SK-N-SH treated with all-trans-retinoic acid at 6 μM for 48 hours (cell line): ENCODE measurements around the gene SAMD4A.

Source experiments
- CSDC2 ChIP-seq: fragments of 250-450 bp; sonication (Bioruptor Pico); IDR thresholded peaks from 2 replicates; pipeline ENCODE4 v1.5.0; 2020; ENCODE audit warnings: mild to moderate bottlenecking, moderate library complexity
- ZC3H10 ChIP-seq: fragments of 250-450 bp; sonication (Bioruptor Pico); IDR thresholded peaks from 2 replicates; pipeline ENCODE4 v1.5.1; 2021; ENCODE audit warnings: mild to moderate bottlenecking, moderate library complexity
- TF ChIP-seq, protein P1 (sequence below): fragments of 250-450 bp; sonication (Bioruptor Pico); IDR thresholded peaks from 2 replicates; pipeline ENCODE4 v1.5.1; 2021; ENCODE audit warnings: mild to moderate bottlenecking, moderate library complexity
- TF ChIP-seq, protein P2 (sequence below): fragments of 250-450 bp; sonication (Bioruptor Pico); IDR thresholded peaks from 2 replicates; pipeline ENCODE4 v1.8.0; 2020; ENCODE audit warnings: mild to moderate bottlenecking, moderate library complexity, borderline replicate concordance
- TF ChIP-seq, protein P3 (sequence below): fragments of 250-450 bp; sonication (Bioruptor Pico); IDR thresholded peaks from 2 replicates; pipeline ENCODE4 v1.5.1; 2020; ENCODE audit warnings: low read depth, mild to moderate bottlenecking, moderate library complexity

- TF ChIP-seq CSDC2 (CRISPR knock-in tag) (no peak), ZC3H10 (CRISPR knock-in tag) (no peak)
- TF ChIP-seq, protein P1, sequence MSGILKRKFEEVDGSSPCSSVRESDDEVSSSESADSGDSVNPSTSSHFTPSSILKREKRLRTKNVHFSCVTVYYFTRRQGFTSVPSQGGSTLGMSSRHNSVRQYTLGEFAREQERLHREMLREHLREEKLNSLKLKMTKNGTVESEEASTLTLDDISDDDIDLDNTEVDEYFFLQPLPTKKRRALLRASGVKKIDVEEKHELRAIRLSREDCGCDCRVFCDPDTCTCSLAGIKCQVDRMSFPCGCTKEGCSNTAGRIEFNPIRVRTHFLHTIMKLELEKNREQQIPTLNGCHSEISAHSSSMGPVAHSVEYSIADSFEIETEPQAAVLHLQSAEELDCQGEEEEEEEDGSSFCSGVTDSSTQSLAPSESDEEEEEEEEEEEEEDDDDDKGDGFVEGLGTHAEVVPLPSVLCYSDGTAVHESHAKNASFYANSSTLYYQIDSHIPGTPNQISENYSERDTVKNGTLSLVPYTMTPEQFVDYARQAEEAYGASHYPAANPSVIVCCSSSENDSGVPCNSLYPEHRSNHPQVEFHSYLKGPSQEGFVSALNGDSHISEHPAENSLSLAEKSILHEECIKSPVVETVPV (CRISPR knock-in tag): no peak
- TF ChIP-seq, protein P2, sequence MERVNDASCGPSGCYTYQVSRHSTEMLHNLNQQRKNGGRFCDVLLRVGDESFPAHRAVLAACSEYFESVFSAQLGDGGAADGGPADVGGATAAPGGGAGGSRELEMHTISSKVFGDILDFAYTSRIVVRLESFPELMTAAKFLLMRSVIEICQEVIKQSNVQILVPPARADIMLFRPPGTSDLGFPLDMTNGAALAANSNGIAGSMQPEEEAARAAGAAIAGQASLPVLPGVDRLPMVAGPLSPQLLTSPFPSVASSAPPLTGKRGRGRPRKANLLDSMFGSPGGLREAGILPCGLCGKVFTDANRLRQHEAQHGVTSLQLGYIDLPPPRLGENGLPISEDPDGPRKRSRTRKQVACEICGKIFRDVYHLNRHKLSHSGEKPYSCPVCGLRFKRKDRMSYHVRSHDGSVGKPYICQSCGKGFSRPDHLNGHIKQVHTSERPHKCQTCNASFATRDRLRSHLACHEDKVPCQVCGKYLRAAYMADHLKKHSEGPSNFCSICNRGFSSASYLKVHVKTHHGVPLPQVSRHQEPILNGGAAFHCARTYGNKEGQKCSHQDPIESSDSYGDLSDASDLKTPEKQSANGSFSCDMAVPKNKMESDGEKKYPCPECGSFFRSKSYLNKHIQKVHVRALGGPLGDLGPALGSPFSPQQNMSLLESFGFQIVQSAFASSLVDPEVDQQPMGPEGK (CRISPR knock-in tag): no peak
- TF ChIP-seq, protein P3, sequence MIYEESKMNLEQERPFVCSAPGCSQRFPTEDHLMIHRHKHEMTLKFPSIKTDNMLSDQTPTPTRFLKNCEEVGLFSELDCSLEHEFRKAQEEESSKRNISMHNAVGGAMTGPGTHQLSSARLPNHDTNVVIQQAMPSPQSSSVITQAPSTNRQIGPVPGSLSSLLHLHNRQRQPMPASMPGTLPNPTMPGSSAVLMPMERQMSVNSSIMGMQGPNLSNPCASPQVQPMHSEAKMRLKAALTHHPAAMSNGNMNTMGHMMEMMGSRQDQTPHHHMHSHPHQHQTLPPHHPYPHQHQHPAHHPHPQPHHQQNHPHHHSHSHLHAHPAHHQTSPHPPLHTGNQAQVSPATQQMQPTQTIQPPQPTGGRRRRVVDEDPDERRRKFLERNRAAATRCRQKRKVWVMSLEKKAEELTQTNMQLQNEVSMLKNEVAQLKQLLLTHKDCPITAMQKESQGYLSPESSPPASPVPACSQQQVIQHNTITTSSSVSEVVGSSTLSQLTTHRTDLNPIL (CRISPR knock-in tag): no peak
Observed at GRCh38 chr14:54712465-54713200, 145.7 kb downstream of the SAMD4A start.
